ENCODE results near the gene PTPRN2.

Gene PTPRN2

DNA sequence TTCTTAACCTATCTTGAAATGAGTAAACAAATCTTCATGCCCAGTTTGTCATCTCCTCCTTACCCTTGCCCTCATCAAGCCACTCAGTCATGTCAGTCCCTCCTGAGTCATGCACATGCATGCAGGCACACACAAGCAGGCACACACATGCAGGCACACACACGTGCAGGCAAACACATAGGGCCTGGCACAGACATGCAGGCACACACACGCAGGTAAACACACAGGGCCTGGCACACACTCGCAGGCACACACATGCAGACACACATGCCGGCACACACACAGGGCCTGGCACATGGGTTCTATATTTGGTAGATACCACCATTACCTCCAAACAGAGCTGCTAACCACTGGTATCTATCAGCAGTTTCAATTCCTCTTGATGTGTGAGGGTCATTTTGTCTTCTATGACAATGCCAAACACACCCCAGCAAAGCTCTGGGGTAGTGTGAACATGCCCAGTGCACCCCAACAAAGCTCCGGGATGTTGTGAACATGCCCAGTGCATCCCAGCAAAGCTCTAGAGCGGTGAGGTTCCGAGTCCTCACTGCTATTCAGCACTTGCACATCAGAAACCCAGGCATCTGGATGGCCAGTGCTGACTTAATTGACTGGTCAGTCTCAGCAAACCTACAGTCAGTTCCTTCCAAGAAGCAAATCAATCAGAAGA lies 563.8 kb downstream of the PTPRN2 start:
- no peak overlapping the region for H3K4me3 ChIP-seq (ENCODE audit: low read depth, low read length)
- no peak for DNase-seq (ENCODE audit: low read depth)
- TF ChIP-seq CTCF (IDR thresholded peaks at IDR 0.05; ENCODE audit: low read depth, low read length, missing control alignments), result no peak

DNA sequence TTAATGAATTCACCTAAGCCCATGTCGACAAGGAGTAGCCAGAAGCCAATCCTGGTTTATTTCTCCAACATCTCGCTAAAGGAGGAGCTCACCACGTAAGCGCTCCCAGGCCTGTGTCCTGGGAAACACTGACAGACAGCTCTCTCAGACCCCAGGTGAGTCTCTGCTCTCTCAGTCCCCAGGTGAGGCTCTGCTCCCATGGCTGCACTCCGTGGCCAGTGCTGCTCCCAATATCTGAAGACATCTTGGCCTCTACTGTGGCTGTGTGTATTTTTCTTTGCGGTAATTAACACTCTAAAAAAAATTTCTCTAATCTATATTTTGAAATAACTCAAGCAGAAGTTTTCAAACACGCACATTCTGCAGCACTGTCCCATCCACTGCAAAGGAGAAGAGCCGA lies 564.5 kb downstream of the PTPRN2 start:
- TF ChIP-seq CTCF (IDR thresholded peaks at IDR 0.05; ENCODE audit: low read depth, low read length, missing control alignments), result no peak
- no peak for DNase-seq (ENCODE audit: low read depth)
- H3K4me3 ChIP-seq (ENCODE audit: low read depth, low read length), result no peak overlapping the region

DNA sequence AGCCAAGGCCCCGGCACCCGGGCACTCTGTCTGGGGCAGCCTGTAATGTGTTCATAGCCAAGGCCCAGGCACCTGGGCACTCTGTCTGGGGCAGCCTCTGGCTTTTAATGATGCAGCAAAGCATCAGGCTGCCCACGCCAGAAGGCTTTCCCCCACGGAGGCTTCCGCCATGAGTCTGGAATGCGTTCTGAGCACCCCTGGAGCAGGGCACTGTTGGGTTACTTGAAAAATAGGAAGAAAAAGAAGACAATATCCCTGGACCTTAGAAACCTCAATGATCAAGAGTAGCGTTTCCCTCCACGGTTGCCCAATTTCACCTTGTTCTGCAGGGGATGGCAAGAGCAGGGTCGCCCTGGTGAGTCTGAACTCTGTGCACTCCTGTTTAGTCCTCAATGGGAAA lies 565.0 kb downstream of the PTPRN2 start:
- no peak overlapping the region for H3K4me3 ChIP-seq (ENCODE audit: low read depth, low read length)
- DNase-seq (ENCODE audit: low read depth), result no peak
- TF ChIP-seq CTCF (IDR thresholded peaks at IDR 0.05; ENCODE audit: low read depth, low read length, missing control alignments), result no peak

DNA sequence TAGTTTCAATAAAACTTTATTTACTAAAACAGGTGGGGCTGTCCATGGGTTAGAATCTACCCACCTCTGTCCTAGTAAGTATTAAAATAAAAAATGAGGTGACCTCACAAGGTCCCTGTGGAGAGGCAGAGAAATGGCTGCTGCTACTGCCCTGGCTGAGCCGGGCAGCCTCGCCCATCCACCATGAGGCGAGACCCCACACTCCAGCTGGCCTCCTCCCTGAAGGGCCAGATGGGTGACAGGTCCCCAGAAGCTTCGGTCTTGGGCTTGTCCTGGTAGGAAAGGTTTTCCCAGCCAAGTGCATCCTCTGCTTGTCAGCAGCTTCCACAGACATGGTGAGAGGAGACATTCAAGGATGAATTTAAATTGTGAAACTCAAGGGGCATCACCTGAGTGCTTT lies 565.8 kb downstream of the PTPRN2 start:
- DNase-seq (ENCODE audit: low read depth), result no peak
- H3K4me3 ChIP-seq (ENCODE audit: low read depth, low read length), result no peak overlapping the region
- no peak for TF ChIP-seq CTCF (IDR thresholded peaks at IDR 0.05; ENCODE audit: low read depth, low read length, missing control alignments)

- TF ChIP-seq CTCF (IDR thresholded peaks at IDR 0.05; ENCODE audit: low read depth, low read length, missing control alignments), result no peak
- DNase-seq (ENCODE audit: low read depth), result no peak
- H3K4me3 ChIP-seq (ENCODE audit: low read depth, low read length), result no peak overlapping the region
Measured at GRCh38 chr7:158020706-158021095, 566.9 kb downstream of the PTPRN2 start.

GRCh38 chr7:158019726-158020705 lies 567.6 kb downstream of the PTPRN2 start:
- no peak for TF ChIP-seq CTCF (IDR thresholded peaks at IDR 0.05; ENCODE audit: low read depth, low read length, missing control alignments)

More at GRCh38 chr7:158019726-158020705, 567.6 kb downstream of the PTPRN2 start:
- DNase-seq (ENCODE audit: low read depth), result no peak
- no peak overlapping the region for H3K4me3 ChIP-seq (ENCODE audit: low read depth, low read length)
